H1 (cell line): Measurements from ENCODE around the gene UVRAG. TPM values are rescaled to one million over a fixed set of nuclear protein-coding genes. Genes with fewer than 3 reads are reported as not detected.

Experiments used
- ASH2L ChIP-seq: fragments of 200-600, 300-600 bp; sonication (generic); IDR thresholded peaks from one replicate; pipeline ENCODE4 v1.7.1; 2017; ENCODE audit warnings: low read length
- BACH1 ChIP-seq: IDR thresholded peaks from 2 replicates; pipeline ENCODE4 v1.6.1; 2012; ENCODE audit warnings: low read length, improper control_type of control experiment
- CTBP2 ChIP-seq: IDR thresholded peaks from 2 replicates; pipeline ENCODE4 v1.7.0; 2011; ENCODE audit warnings: borderline replicate concordance, mild to moderate bottlenecking, moderate library complexity, mixed read lengths, low read length; ENCODE audit not compliant: insufficient read depth, insufficient read length
- EZH2 ChIP-seq: fragments of 200-600 bp; sonication (generic); IDR thresholded peaks from 2 replicates; pipeline ENCODE4 v1.7.1; 2012; ENCODE audit warnings: low read depth, mild to moderate bottlenecking, moderate library complexity, low read length, inconsistent platforms; ENCODE audit not compliant: severe bottlenecking
- FOSL1 ChIP-seq: IDR thresholded peaks from 2 replicates; pipeline ENCODE4 v1.6.1; 2011; ENCODE audit warnings: mild to moderate bottlenecking, low read depth, low read length, moderate library complexity; ENCODE audit not compliant: insufficient read depth
- GABPA ChIP-seq: IDR thresholded peaks from 2 replicates; pipeline ENCODE4 v1.6.1; 2011; ENCODE audit warnings: mild to moderate bottlenecking, low read length, moderate library complexity, borderline replicate concordance; ENCODE audit not compliant: insufficient read depth
- HDAC6 ChIP-seq: IDR thresholded peaks from one replicate; pipeline ENCODE4 v1.7.1; 2012; ENCODE audit warnings: low read depth, mild to moderate bottlenecking, inconsistent platforms, low read length, moderate library complexity
- JUND ChIP-seq: IDR thresholded peaks from 2 replicates; pipeline ENCODE4 v1.6.1; 2011; ENCODE audit warnings: mild to moderate bottlenecking, improper control_type of control experiment, low read length
- KDM4A ChIP-seq: IDR thresholded peaks from one replicate; pipeline ENCODE4 v1.7.1; 2012; ENCODE audit warnings: low read depth, mild to moderate bottlenecking, moderate library complexity, low read length, inconsistent platforms; ENCODE audit not compliant: severe bottlenecking
- SIX5 ChIP-seq: IDR thresholded peaks from 2 replicates; pipeline ENCODE4 v1.6.1; 2011; ENCODE audit warnings: mild to moderate bottlenecking, low read depth, low read length
- polyA plus RNA-seq, 7 experiments: library from polyadenylated mRNA; depleted of rRNA in 3 of 7; stranded (reverse) in 5 of 7; unstranded in 2 of 7; fragments of >200 nt in 5 of 7; fragments of 200-250 nt in 2 of 7; gene quantifications; 1 replicate in 5 of 7; 2 replicates in 1 of 7; 4 replicates in 1 of 7; pipeline versions ENCODE4 v1.2.1 to v1.2.3, GENCODE V29; 2011 to 2013; ENCODE audit warnings: missing spikeins in 2 of 7, mixed read lengths in 2 of 7
- total RNA-seq: library from RNA; stranded (reverse); fragmentation: NEBNext Ultra II Directional; extraction: Animal tissue kit (Norgen Biotek cat#: 25700); gene quantifications from 2 replicates; pipeline ENCODE4 v1.2.1, GENCODE V29; 2021
- TF ChIP-seq, protein P1 (sequence below): fragments of 300-600 bp; sonication (generic); IDR thresholded peaks from 2 replicates; pipeline ENCODE4 v1.7.1; 2012; ENCODE audit warnings: low read length, moderate library complexity, mild to moderate bottlenecking, inconsistent platforms; ENCODE audit not compliant: insufficient replicate concordance

The UVRAG gene
- total and polyA plus RNA-seq, 2 of the 8 experiments (the other 6 are each of a cell fraction or from before 2014, with no cell fraction given), result 5.5 to 14.7 TPM

DNA sequence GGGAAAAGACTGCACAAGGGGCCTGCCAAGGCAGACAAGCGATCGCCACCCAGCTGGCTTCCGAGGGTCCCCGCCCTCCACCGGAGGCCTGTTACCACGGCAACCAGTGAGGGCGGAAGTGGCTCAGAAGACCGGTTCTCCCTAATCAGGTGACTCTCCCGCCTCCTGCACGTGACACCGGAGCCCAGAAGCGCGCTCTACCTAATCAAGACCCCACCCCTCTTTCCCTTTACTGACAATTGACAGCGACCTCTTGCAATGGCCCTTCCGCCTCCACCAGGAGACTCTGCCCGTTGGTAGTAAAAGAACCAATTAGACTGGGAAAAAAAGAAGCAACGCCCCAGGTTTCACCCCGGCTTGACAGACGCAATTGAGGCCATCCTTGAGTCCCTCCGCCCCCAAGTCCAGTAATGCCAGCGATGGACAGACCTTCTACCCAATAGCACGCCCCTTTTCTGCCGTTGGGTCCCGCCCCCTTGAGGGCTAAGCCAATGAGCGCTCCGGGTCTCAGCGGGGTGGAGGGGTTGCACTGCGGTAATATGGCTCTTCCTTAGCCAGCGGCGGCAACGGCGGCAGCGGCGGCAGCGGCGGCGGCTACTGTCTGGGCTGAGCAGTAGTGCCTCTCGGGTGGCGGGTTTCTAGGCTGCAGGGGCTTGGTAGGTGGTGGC, at the start of gene UVRAG (continued):
- no peak for TF ChIP-seq ASH2L
- 0 out of 2 replicates have a peak, but pooled peaks have one; percentile 5 for TF ChIP-seq JUND
- no peak for TF ChIP-seq GABPA
- TF ChIP-seq EZH2, result no peak
- TF ChIP-seq HDAC6, result no peak
- no peak for TF ChIP-seq CTBP2
- TF ChIP-seq, protein P1, sequence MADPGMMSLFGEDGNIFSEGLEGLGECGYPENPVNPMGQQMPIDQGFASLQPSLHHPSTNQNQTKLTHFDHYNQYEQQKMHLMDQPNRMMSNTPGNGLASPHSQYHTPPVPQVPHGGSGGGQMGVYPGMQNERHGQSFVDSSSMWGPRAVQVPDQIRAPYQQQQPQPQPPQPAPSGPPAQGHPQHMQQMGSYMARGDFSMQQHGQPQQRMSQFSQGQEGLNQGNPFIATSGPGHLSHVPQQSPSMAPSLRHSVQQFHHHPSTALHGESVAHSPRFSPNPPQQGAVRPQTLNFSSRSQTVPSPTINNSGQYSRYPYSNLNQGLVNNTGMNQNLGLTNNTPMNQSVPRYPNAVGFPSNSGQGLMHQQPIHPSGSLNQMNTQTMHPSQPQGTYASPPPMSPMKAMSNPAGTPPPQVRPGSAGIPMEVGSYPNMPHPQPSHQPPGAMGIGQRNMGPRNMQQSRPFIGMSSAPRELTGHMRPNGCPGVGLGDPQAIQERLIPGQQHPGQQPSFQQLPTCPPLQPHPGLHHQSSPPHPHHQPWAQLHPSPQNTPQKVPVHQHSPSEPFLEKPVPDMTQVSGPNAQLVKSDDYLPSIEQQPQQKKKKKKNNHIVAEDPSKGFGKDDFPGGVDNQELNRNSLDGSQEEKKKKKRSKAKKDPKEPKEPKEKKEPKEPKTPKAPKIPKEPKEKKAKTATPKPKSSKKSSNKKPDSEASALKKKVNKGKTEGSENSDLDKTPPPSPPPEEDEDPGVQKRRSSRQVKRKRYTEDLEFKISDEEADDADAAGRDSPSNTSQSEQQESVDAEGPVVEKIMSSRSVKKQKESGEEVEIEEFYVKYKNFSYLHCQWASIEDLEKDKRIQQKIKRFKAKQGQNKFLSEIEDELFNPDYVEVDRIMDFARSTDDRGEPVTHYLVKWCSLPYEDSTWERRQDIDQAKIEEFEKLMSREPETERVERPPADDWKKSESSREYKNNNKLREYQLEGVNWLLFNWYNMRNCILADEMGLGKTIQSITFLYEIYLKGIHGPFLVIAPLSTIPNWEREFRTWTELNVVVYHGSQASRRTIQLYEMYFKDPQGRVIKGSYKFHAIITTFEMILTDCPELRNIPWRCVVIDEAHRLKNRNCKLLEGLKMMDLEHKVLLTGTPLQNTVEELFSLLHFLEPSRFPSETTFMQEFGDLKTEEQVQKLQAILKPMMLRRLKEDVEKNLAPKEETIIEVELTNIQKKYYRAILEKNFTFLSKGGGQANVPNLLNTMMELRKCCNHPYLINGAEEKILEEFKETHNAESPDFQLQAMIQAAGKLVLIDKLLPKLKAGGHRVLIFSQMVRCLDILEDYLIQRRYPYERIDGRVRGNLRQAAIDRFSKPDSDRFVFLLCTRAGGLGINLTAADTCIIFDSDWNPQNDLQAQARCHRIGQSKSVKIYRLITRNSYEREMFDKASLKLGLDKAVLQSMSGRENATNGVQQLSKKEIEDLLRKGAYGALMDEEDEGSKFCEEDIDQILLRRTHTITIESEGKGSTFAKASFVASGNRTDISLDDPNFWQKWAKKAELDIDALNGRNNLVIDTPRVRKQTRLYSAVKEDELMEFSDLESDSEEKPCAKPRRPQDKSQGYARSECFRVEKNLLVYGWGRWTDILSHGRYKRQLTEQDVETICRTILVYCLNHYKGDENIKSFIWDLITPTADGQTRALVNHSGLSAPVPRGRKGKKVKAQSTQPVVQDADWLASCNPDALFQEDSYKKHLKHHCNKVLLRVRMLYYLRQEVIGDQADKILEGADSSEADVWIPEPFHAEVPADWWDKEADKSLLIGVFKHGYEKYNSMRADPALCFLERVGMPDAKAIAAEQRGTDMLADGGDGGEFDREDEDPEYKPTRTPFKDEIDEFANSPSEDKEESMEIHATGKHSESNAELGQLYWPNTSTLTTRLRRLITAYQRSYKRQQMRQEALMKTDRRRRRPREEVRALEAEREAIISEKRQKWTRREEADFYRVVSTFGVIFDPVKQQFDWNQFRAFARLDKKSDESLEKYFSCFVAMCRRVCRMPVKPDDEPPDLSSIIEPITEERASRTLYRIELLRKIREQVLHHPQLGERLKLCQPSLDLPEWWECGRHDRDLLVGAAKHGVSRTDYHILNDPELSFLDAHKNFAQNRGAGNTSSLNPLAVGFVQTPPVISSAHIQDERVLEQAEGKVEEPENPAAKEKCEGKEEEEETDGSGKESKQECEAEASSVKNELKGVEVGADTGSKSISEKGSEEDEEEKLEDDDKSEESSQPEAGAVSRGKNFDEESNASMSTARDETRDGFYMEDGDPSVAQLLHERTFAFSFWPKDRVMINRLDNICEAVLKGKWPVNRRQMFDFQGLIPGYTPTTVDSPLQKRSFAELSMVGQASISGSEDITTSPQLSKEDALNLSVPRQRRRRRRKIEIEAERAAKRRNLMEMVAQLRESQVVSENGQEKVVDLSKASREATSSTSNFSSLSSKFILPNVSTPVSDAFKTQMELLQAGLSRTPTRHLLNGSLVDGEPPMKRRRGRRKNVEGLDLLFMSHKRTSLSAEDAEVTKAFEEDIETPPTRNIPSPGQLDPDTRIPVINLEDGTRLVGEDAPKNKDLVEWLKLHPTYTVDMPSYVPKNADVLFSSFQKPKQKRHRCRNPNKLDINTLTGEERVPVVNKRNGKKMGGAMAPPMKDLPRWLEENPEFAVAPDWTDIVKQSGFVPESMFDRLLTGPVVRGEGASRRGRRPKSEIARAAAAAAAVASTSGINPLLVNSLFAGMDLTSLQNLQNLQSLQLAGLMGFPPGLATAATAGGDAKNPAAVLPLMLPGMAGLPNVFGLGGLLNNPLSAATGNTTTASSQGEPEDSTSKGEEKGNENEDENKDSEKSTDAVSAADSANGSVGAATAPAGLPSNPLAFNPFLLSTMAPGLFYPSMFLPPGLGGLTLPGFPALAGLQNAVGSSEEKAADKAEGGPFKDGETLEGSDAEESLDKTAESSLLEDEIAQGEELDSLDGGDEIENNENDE, result no peak
- no peak for TF ChIP-seq FOSL1
- TF ChIP-seq SIX5, result peak; percentile 32; the same call in 1 of the 2 replicates
- no peak for TF ChIP-seq BACH1
- TF ChIP-seq KDM4A, result peak; percentile 77
